A673 (cell line): ENCODE data around the gene TWSG1. TPM values are rescaled to one million over a fixed set of nuclear protein-coding genes. Genes with fewer than 3 reads are reported as not detected.
A peak's percentile ranks its signal among the peaks of the same experiment; 100 is the strongest.

Source experiments
- BruUV-seq: library from RNA; stranded (reverse); fragments of 400-500 nt; replicated peaks from 2 replicates; lab custom pipeline; 2021; lab: Mats Ljungman, UMichigan
- CTCF ChIA-PET: fragments of 300-600 bp; sonication (Branson Sonifier 250); formaldehyde crosslinking; loops from one replicate; lab custom pipeline; 2022; ENCODE audit warnings: antibody characterized with exemption; lab: Charles Lee
- POLR2A ChIA-PET: fragments of 300-600 bp; sonication (Branson Sonifier 250); formaldehyde crosslinking; loops from one replicate; lab custom pipeline; 2022; ENCODE audit warnings: antibody characterized with exemption; ENCODE audit not compliant: low non-redundant PET; lab: Charles Lee
- DNase-seq: peaks from one replicate; pipeline ENCODE4 v3.0.0-alpha.2; 2015; ENCODE audit warnings: low spot score
- H3K27ac ChIP-seq: fragments of 200-600 bp; sonication (generic); 2 replicates; pipeline ENCODE4 v1.5.1; 2016; ENCODE audit warnings: mixed run types, low read depth, mild to moderate bottlenecking, mixed read lengths, antibody characterized with exemption, low read length; ENCODE audit not compliant: poor library complexity, severe bottlenecking
- H3K27me3 ChIP-seq: fragments of 200-600 bp; sonication (generic); replicated peaks from 2 replicates; pipeline ENCODE4 v1.6.1; 2017; ENCODE audit warnings: mixed run types, low read depth, mild to moderate bottlenecking, mixed read lengths, antibody characterized with exemption, low read length; ENCODE audit not compliant: insufficient read depth, poor library complexity
- H3K36me3 ChIP-seq: fragments of 200-600 bp; sonication (generic); 2 replicates; pipeline ENCODE4 v1.6.1; 2016; ENCODE audit warnings: mixed run types, mild to moderate bottlenecking, mixed read lengths, antibody characterized with exemption, low read length; ENCODE audit not compliant: insufficient read depth, poor library complexity, severe bottlenecking
- H3K4me1 ChIP-seq: fragments of 200-600 bp; sonication (generic); 2 replicates; pipeline ENCODE4 v1.6.1; 2017; ENCODE audit warnings: mixed run types, mild to moderate bottlenecking, mixed read lengths, antibody characterized with exemption, low read length; ENCODE audit not compliant: insufficient read depth, poor library complexity, severe bottlenecking
- H3K4me3 ChIP-seq: fragments of 200-600 bp; sonication (generic); 2 replicates; pipeline ENCODE4 v1.5.1; 2016; ENCODE audit warnings: low read depth, mixed run types, mild to moderate bottlenecking, mixed read lengths, low read length; ENCODE audit not compliant: poor library complexity, severe bottlenecking
- H3K9me3 ChIP-seq: fragments of 200-600 bp; sonication (generic); 2 replicates; pipeline ENCODE4 v1.6.1; 2016; ENCODE audit warnings: mixed run types, low read depth, mild to moderate bottlenecking, mixed read lengths, antibody characterized with exemption, low read length; ENCODE audit not compliant: poor library complexity, severe bottlenecking
- CTCF ChIP-seq: fragments of 300-800, 200-600 bp; sonication (generic); conservative IDR thresholded peaks from 2 replicates; pipeline ENCODE4 v1.5.1; 2017; ENCODE audit warnings: low read depth, mild to moderate bottlenecking, antibody characterized with exemption, low read length, moderate library complexity, mixed read lengths
- EZH2 ChIP-seq: fragments of 200-600 bp; sonication (generic); IDR thresholded peaks from 2 replicates; pipeline ENCODE4 v1.6.1; 2017; ENCODE audit warnings: borderline replicate concordance, low read depth, mild to moderate bottlenecking, mixed read lengths, antibody characterized with exemption, low read length; ENCODE audit not compliant: poor library complexity, severe bottlenecking
- intact Hi-C: fragments of 100-400 bp; cut with micrococcal nuclease; formaldehyde crosslinking; loops from one replicate; pipeline ENCODE4 v1.10.0; 2022; ENCODE audit not compliant: unreplicated experiment
- total RNA-seq: library from RNA; stranded (reverse); gene quantifications from 2 replicates; pipeline ENCODE4 v1.2.3, GENCODE V29; 2021

Gene TWSG1
- total RNA-seq, 1 experiment from 2014 or later, result 34.9 TPM

- POLR2A ChIA-PET, result no interaction called here
- no peaks in the 10 kb centered on the region for H3K4me1 ChIP-seq
- H3K4me3 ChIP-seq, result no peak overlapping the region
- TF ChIP-seq CTCF, result no peak
- no peak for TF ChIP-seq EZH2
- no TSS peak for BruUV-seq
- intact Hi-C loops, result no loop called here
- CTCF ChIA-PET, result no interaction called here
- no peak overlapping the region for H3K27ac ChIP-seq
- no peaks in the 10 kb centered on the region for H3K27me3 ChIP-seq
- H3K9me3 ChIP-seq, result peaks cover 12% of the 10 kb centered on the region
- DNase-seq, result no peak
- H3K36me3 ChIP-seq, result no peaks in the 10 kb centered on the region
These were observed 40.6 kb upstream of the TWSG1 start for GRCh38 chr18:9293948-9294347.

- Histone ChIP-seq H3K27me3 (no peaks in the 10 kb centered on the region), H3K4me1 (no peaks in the 10 kb centered on the region), H3K27ac (no peak overlapping the region), H3K36me3 (no peaks in the 10 kb centered on the region), H3K4me3 (no peak overlapping the region), H3K9me3 (peaks cover 12% of the 10 kb centered on the region)
- CTCF ChIA-PET, result no interaction called here
- no TSS peak for BruUV-seq
- POLR2A ChIA-PET, result no interaction called here
- DNase-seq, result peak; percentile 23
- intact Hi-C loops, result no loop called here
- TF ChIP-seq EZH2 (no peak), CTCF (no peak)
These were observed 38.2 kb upstream of the TWSG1 start for GRCh38 chr18:9296233-9297006.

GRCh38 chr18:9297007-9297393 is 37.6 kb upstream of the TWSG1 start:
- Histone ChIP-seq H3K4me3 (no peak overlapping the region), H3K9me3 (peaks cover 12% of the 10 kb centered on the region), H3K36me3 (no peaks in the 10 kb centered on the region), H3K4me1 (no peaks in the 10 kb centered on the region), H3K27ac (no peak overlapping the region), H3K27me3 (no peaks in the 10 kb centered on the region)
- TF ChIP-seq EZH2 (no peak), CTCF (no peak)
- no peak for DNase-seq
- POLR2A ChIA-PET, result no interaction called here
- CTCF ChIA-PET, result no interaction called here
- no TSS peak for BruUV-seq
- intact Hi-C loops, result no loop called here
